Astrocyte of the spinal cord (primary cell): ENCODE measurements around the gene ADGRV1.
A peak's percentile ranks its signal among the peaks of the same experiment; 100 is the strongest.

ENCODE experiments used
- DNase-seq: peaks from one replicate; pipeline ENCODE4 v3.0.0; 2011; ENCODE audit warnings: low read depth, low spot score
- H3K4me3 ChIP-seq: 2 replicates; pipeline ENCODE4 v1.5.1; 2011; ENCODE audit warnings: low read depth, mild to moderate bottlenecking, low read length, moderate library complexity
- CTCF ChIP-seq: IDR thresholded peaks from 2 replicates; pipeline ENCODE4 v1.5.1; 2012; ENCODE audit warnings: low read depth, mild to moderate bottlenecking, low read length, inconsistent platforms
- in situ Hi-C: cut with HindIII; loops from 2 replicates; pipeline ENCODE4 v1.10.0; 2017; ENCODE audit warnings: low sequenced_read_pairs

The ADGRV1 gene

GRCh38 chr5:90558344-90559192 lies at the start of gene ADGRV1:
Gene ADGRV1, plus strand, starts transcription at chr5:90558797. Its CDS starts 99 bp downstream, at chr5:90558896.
- in situ Hi-C loops = no loop called here
- peak within 1 kb of the TSS; percentile 42 for H3K4me3 ChIP-seq
- TF ChIP-seq CTCF = no peak
- peak; percentile 78 for DNase-seq

- TF ChIP-seq CTCF = no peak
Observed at GRCh38 chr5:90510438-90510837, 48.2 kb upstream of the ADGRV1 start.

GRCh38 chr5:90514520-90514919 lies 44.1 kb upstream of the ADGRV1 start:
- no peak overlapping the region for H3K4me3 ChIP-seq
- DNase-seq = no peak
- in situ Hi-C loops = no loop called here
- TF ChIP-seq CTCF = no peak

More at GRCh38 chr5:90510438-90510837, 48.2 kb upstream of the ADGRV1 start:
- DNase-seq = no peak
- no peak overlapping the region for H3K4me3 ChIP-seq
- in situ Hi-C loops = no loop called here

- no peak overlapping the region for H3K4me3 ChIP-seq
- in situ Hi-C loops = no loop called here
- DNase-seq = no peak
- TF ChIP-seq CTCF = no peak
Observed at GRCh38 chr5:90518661-90519060, 39.9 kb upstream of the ADGRV1 start.

- DNase-seq = no peak
- H3K4me3 ChIP-seq = no peak overlapping the region
- no peak for TF ChIP-seq CTCF
- in situ Hi-C loops = no loop called here
Observed at GRCh38 chr5:90519081-90519480, 39.5 kb upstream of the ADGRV1 start.

- TF ChIP-seq CTCF = no peak
- H3K4me3 ChIP-seq = peak overlapping the region; percentile 71
- DNase-seq = peak; percentile 31
- in situ Hi-C loops = no loop called here
Observed at GRCh38 chr5:90528601-90529193, 29.9 kb upstream of the ADGRV1 start.
